ENCODE results near the gene ANKRD17.

GRCh38 chr4:73205482-73205881 is 53.1 kb downstream of the ANKRD17 start:
- no peak for TF ChIP-seq YY1 (IDR thresholded peaks at IDR 0.05; ENCODE audit: insufficient read depth, insufficient read length)
- TF ChIP-seq SUZ12 (IDR thresholded peaks at IDR 0.05; ENCODE audit: extremely low read depth, insufficient read depth, insufficient read length): no peak

All from NT2/D1 (cell line).